ENCODE results near the gene GALNT2.

Gene GALNT2

GRCh38 chr1:230185076-230186001, 118.3 kb downstream of the GALNT2 start:
- Mint-ChIP-seq H3K4me1 (peaks cover 64% of the 10 kb centered on the region), H3K27me3 (no peaks in the 10 kb centered on the region), H3K36me3 (ENCODE audit: insufficient read depth) (peaks cover 11% of the 10 kb centered on the region), H3K27ac (ENCODE audit: low read depth) (peak overlapping the region; percentile 27), H3K4me3 (no peak overlapping the region), H3K9me3 (no peaks in the 10 kb centered on the region)
- no peak for ATAC-seq (replicated peaks; ENCODE audit: extremely low read depth, poor library complexity, severe bottlenecking)
- no peak for DNase-seq (ENCODE audit: low spot score in 2 of 2)

GRCh38 chr1:230186003-230186863, 119.2 kb downstream of the GALNT2 start:
- ATAC-seq (replicated peaks; ENCODE audit: extremely low read depth, poor library complexity, severe bottlenecking) = no peak
- peak overlapping the region; percentile 8 for H3K27ac Mint-ChIP-seq (ENCODE audit: low read depth)
- H3K27me3 Mint-ChIP-seq = no peaks in the 10 kb centered on the region
- no peaks in the 10 kb centered on the region for H3K9me3 Mint-ChIP-seq
- peaks cover 61% of the 10 kb centered on the region for H3K4me1 Mint-ChIP-seq
- H3K4me3 Mint-ChIP-seq = no peak overlapping the region
- DNase-seq (ENCODE audit: low spot score in 2 of 2) = no peak
- peaks cover 9% of the 10 kb centered on the region for H3K36me3 Mint-ChIP-seq (ENCODE audit: insufficient read depth)

GRCh38 chr1:230186874-230187273, 119.8 kb downstream of the GALNT2 start:
- H3K4me3 Mint-ChIP-seq = peak overlapping the region; percentile 27
- DNase-seq (ENCODE audit: low spot score in 2 of 2) (no peak), ATAC-seq (replicated peaks; ENCODE audit: extremely low read depth, poor library complexity, severe bottlenecking) (peak; percentile 71)
- no peaks in the 10 kb centered on the region for H3K27me3 Mint-ChIP-seq
- no peaks in the 10 kb centered on the region for H3K9me3 Mint-ChIP-seq
- H3K36me3 Mint-ChIP-seq (ENCODE audit: insufficient read depth) = peaks cover 9% of the 10 kb centered on the region
- peak overlapping the region; percentile 8 for H3K27ac Mint-ChIP-seq (ENCODE audit: low read depth)
- H3K4me1 Mint-ChIP-seq = peaks cover 55% of the 10 kb centered on the region

GRCh38 chr1:230187290-230187689, 120.3 kb downstream of the GALNT2 start:
- DNase-seq (ENCODE audit: low spot score in 2 of 2) (no peak), ATAC-seq (replicated peaks; ENCODE audit: extremely low read depth, poor library complexity, severe bottlenecking) (no peak)
- Mint-ChIP-seq H3K4me1 (peaks cover 54% of the 10 kb centered on the region), H3K4me3 (peak overlapping the region; percentile 27), H3K36me3 (ENCODE audit: insufficient read depth) (peaks cover 9% of the 10 kb centered on the region), H3K27me3 (no peaks in the 10 kb centered on the region), H3K9me3 (no peaks in the 10 kb centered on the region), H3K27ac (ENCODE audit: low read depth) (peak overlapping the region; percentile 8)

DNA sequence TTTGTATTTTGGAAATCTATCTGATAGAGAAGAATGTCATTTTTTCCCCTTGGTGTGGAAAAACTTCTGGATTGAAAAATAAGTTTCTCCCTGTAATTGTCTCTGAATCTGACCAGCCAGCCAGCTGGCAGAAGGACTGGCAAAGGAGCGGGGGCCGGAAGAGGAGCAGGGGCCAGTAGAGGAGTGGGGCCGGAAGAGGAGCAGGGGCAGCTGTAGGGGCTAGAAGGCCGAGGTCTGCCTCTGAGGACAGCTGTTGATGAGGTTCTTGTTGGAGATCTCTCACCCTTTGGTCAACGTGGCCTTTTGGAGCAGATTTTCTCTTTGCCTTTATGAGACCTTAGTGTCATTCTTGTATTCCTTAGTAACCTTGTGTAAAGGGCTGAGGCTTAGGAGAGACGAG, 121.8 kb downstream of the GALNT2 start:
- peaks cover 7% of the 10 kb centered on the region for H3K36me3 Mint-ChIP-seq (ENCODE audit: insufficient read depth)
- H3K27ac Mint-ChIP-seq (ENCODE audit: low read depth) = no peak overlapping the region
- no peaks in the 10 kb centered on the region for H3K27me3 Mint-ChIP-seq
- DNase-seq (ENCODE audit: low spot score in 2 of 2) = no peak
- no peak overlapping the region for H3K4me3 Mint-ChIP-seq
- H3K9me3 Mint-ChIP-seq = no peaks in the 10 kb centered on the region
- ATAC-seq (replicated peaks; ENCODE audit: extremely low read depth, poor library complexity, severe bottlenecking) = no peak
- H3K4me1 Mint-ChIP-seq = peaks cover 56% of the 10 kb centered on the region

DNA sequence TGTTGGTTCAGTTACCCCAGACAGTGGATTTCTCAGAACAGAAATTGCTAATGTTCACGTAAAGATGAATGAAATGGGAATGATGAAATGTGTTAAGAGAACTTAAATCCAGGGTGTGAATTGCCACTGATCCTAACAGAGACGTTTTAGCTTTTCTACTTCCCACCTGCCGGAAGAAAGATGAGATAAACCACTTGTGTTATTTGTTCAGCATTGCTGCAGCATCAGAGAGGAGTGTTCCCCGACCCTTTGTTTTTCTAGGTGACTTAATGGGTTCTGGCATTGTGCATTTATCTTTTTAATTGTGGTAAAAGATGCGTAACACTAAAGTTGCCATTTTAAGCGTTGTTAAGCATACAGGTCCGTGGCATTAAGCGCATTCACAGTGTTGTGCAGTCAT, 122.3 kb downstream of the GALNT2 start:
- DNase-seq (ENCODE audit: low spot score in 2 of 2) (no peak), ATAC-seq (replicated peaks; ENCODE audit: extremely low read depth, poor library complexity, severe bottlenecking) (no peak)
- peaks cover 7% of the 10 kb centered on the region for H3K36me3 Mint-ChIP-seq (ENCODE audit: insufficient read depth)
- no peaks in the 10 kb centered on the region for H3K27me3 Mint-ChIP-seq
- peaks cover 58% of the 10 kb centered on the region for H3K4me1 Mint-ChIP-seq
- H3K27ac Mint-ChIP-seq (ENCODE audit: low read depth) = no peak overlapping the region
- H3K9me3 Mint-ChIP-seq = no peaks in the 10 kb centered on the region
- H3K4me3 Mint-ChIP-seq = no peak overlapping the region

- H3K27me3 Mint-ChIP-seq = no peaks in the 10 kb centered on the region
- H3K4me1 Mint-ChIP-seq = peaks cover 57% of the 10 kb centered on the region
- no peak for DNase-seq (ENCODE audit: low spot score in 2 of 2)
- peaks cover 7% of the 10 kb centered on the region for H3K36me3 Mint-ChIP-seq (ENCODE audit: insufficient read depth)
- no peaks in the 10 kb centered on the region for H3K9me3 Mint-ChIP-seq
- no peak overlapping the region for H3K4me3 Mint-ChIP-seq
- ATAC-seq (replicated peaks; ENCODE audit: extremely low read depth, poor library complexity, severe bottlenecking) = no peak
- no peak overlapping the region for H3K27ac Mint-ChIP-seq (ENCODE audit: low read depth)
Observed at GRCh38 chr1:230189824-230190223, 122.8 kb downstream of the GALNT2 start.

DNA sequence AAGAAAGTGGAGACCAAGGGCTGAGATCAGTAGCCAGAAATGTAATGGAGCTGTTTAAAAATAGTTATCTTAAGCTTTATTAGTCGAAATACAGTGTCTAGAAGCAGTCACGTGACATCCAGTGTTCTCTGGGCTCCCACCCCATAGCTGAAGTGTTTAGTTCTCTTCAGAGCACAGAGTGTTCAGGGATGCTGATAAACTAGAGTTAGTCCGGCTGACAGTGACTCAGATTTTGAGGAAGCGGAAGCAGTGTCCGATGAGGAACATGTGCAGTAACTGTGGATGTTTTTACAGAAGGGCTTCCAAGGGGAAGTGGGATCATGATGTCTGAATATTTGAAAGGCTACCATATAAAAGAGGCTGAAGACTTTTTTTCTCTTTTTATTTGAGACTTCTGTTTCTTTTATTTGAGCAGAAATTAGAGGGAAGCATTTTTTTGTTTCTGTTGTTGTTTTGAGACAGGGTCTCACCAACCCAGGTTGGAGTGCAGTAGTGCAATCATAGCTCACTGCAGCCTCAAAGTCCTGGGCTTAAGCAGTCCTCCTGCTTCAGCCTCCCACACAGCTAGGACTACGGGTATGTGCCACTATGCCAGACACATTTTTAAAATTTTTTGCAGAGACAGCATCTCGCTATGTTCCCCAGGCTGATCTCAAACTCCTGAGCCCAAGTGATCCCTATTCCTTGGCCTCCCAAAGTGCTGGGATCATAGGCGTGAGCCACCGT, 124.2 kb downstream of the GALNT2 start:
- Mint-ChIP-seq H3K9me3 (no peaks in the 10 kb centered on the region), H3K27ac (ENCODE audit: low read depth) (no peak overlapping the region), H3K36me3 (ENCODE audit: insufficient read depth) (peaks cover 7% of the 10 kb centered on the region), H3K27me3 (no peaks in the 10 kb centered on the region), H3K4me1 (peaks cover 51% of the 10 kb centered on the region), H3K4me3 (no peak overlapping the region)
- DNase-seq (ENCODE audit: low spot score in 2 of 2) = no peak
- ATAC-seq (replicated peaks; ENCODE audit: extremely low read depth, poor library complexity, severe bottlenecking) = no peak

GRCh38 chr1:230191855-230192254, 124.8 kb downstream of the GALNT2 start:
- Mint-ChIP-seq H3K9me3 (no peaks in the 10 kb centered on the region), H3K4me1 (peaks cover 45% of the 10 kb centered on the region), H3K4me3 (no peak overlapping the region), H3K27ac (ENCODE audit: low read depth) (no peak overlapping the region), H3K27me3 (no peaks in the 10 kb centered on the region), H3K36me3 (ENCODE audit: insufficient read depth) (peaks cover 7% of the 10 kb centered on the region)
- no peak for DNase-seq (ENCODE audit: low spot score in 2 of 2)
- ATAC-seq (replicated peaks; ENCODE audit: extremely low read depth, poor library complexity, severe bottlenecking) = no peak

DNA sequence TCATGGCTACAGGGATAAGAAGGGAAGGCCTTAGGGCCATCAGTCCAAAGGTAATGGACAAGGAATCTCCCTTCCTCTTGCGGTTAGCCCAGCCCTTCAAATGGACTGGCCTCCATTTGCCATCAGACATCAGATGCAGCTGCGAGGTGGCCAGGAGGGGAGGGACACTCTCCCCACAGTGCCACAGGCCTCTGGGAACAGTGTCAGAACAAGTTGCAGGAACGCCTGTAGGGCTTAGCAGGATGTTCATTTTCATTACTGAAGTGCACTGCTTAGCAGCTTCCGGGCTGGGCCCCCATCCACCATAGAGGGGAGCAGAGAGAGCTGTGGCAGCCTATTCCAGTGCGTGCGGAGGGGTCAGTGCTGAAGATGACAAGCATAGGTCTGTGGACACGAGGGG, 127.5 kb downstream of the GALNT2 start:
- Mint-ChIP-seq H3K27me3 (no peaks in the 10 kb centered on the region), H3K27ac (ENCODE audit: low read depth) (no peak overlapping the region), H3K4me1 (peaks cover 36% of the 10 kb centered on the region), H3K9me3 (no peaks in the 10 kb centered on the region), H3K36me3 (ENCODE audit: insufficient read depth) (peaks cover 5% of the 10 kb centered on the region), H3K4me3 (no peak overlapping the region)
- no peak for ATAC-seq (replicated peaks; ENCODE audit: extremely low read depth, poor library complexity, severe bottlenecking)
- no peak for DNase-seq (ENCODE audit: low spot score in 2 of 2)

- no peak overlapping the region for H3K4me3 Mint-ChIP-seq
- no peaks in the 10 kb centered on the region for H3K36me3 Mint-ChIP-seq (ENCODE audit: insufficient read depth)
- DNase-seq (ENCODE audit: low spot score in 2 of 2) = no peak
- H3K27me3 Mint-ChIP-seq = no peaks in the 10 kb centered on the region
- ATAC-seq (replicated peaks; ENCODE audit: extremely low read depth, poor library complexity, severe bottlenecking) = no peak
- H3K4me1 Mint-ChIP-seq = peaks cover 30% of the 10 kb centered on the region
- H3K27ac Mint-ChIP-seq (ENCODE audit: low read depth) = no peak overlapping the region
- no peaks in the 10 kb centered on the region for H3K9me3 Mint-ChIP-seq
Observed at GRCh38 chr1:230195199-230195598, 128.2 kb downstream of the GALNT2 start.

DNA sequence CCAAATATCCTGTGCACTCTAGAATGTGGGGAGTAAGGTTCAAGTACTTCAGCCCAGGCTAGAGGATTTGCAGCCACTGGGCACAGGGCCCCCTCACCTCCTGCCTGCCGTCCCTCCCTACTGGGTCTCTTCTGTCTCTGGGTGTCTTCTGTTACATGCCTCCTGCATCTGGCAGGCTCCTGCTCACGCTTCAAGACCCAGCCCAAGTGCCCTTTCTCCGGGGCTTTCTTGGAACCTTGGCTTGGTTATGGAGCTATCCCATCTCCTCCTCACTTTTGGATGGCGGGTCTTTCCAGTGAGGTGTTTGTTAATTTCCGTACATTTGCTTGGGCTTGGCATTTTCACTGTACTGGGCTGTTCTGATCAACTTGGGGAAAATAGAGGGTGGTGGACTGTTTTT, 129.0 kb downstream of the GALNT2 start:
- no peaks in the 10 kb centered on the region for H3K27me3 Mint-ChIP-seq
- peaks cover 25% of the 10 kb centered on the region for H3K4me1 Mint-ChIP-seq
- no peak for ATAC-seq (replicated peaks; ENCODE audit: extremely low read depth, poor library complexity, severe bottlenecking)
- DNase-seq (ENCODE audit: low spot score in 2 of 2) = no peak
- no peaks in the 10 kb centered on the region for H3K36me3 Mint-ChIP-seq (ENCODE audit: insufficient read depth)
- no peak overlapping the region for H3K4me3 Mint-ChIP-seq
- H3K27ac Mint-ChIP-seq (ENCODE audit: low read depth) = no peak overlapping the region
- no peaks in the 10 kb centered on the region for H3K9me3 Mint-ChIP-seq

Data from central memory CD8-positive, alpha-beta T cell (primary cell).